HepG2 (cell line): ENCODE results near the gene TIMM44. TPM values are rescaled to one million over a fixed set of nuclear protein-coding genes. Genes with fewer than 3 reads are reported as not detected.
A peak's percentile ranks its signal among the peaks of the same experiment; 100 is the strongest.

Source experiments
- ATAC-seq: fragments of 200-7000 bp; cut with Tn5 transposase; 3 replicates; pipeline ENCODE4 v1.9.1; 2020; ENCODE audit warnings: mild to moderate bottlenecking, moderate library complexity
- BruUV-seq: library from RNA; stranded (reverse); fragments of 400-500 nt; replicated peaks from 2 replicates; lab custom pipeline; 2021; lab: Mats Ljungman, UMichigan
- CTCF ChIA-PET: fragments of 300-600 bp; formaldehyde crosslinking; extraction: SDS; loops from one replicate; lab custom pipeline; 2021; ENCODE audit warnings: low total read pairs, inconsistent platforms, low intra/inter-chr PET ratio; lab: Yijun Ruan, JAX
- POLR2A ChIA-PET: fragments of 350-600 bp; sonication (Branson Sonifier 250); formaldehyde crosslinking; loops from one replicate; lab custom pipeline; 2020; ENCODE audit warnings: antibody characterized with exemption, inconsistent platforms; lab: Yijun Ruan, JAX
- DNase-seq: peaks from one replicate; pipeline ENCODE4 v3.0.0-alpha.2; 2015; ENCODE audit warnings: low spot score
- FAIRE-seq: peaks from 3 replicates; lab custom pipeline; 2011; peaks lifted over from hg19 to GRCh38; lab: Jason Lieb, UNC
- H2AFZ ChIP-seq: one replicate; pipeline ENCODE4 v1.6.1; 2011; ENCODE audit warnings: low read length, inconsistent platforms
- H3K27ac ChIP-seq: fragments of 300-600 bp; 3 replicates; pipeline ENCODE4 v1.8.0; 2011; ENCODE audit warnings: mixed run types, mild to moderate bottlenecking, mixed read lengths, low read length, inconsistent platforms; ENCODE audit not compliant: insufficient read depth; ENCODE audit errors: extremely low read length
- H3K27me3 ChIP-seq, 2 experiments: fragments of 200-600 bp in 1 of 2; 2 replicates in 1 of 2; 3 replicates in 1 of 2; pipeline versions ENCODE4 v1.6.0 to v1.8.0; 2011; ENCODE audit warnings: low read length in 2 of 2, mild to moderate bottlenecking in 2 of 2, moderate library complexity in 2 of 2, inconsistent platforms in 1 of 2; ENCODE audit not compliant: insufficient read depth in 2 of 2, control insufficient read depth in 1 of 2
- H3K36me3 ChIP-seq, 2 experiments: fragments of 200-600 bp in 1 of 2; replicated peaks in 1 of 2; 2 replicates in 1 of 2; 3 replicates in 1 of 2; pipeline versions ENCODE4 v1.5.1 to v1.8.0; 2011; ENCODE audit warnings: low read length in 2 of 2, inconsistent platforms in 1 of 2; ENCODE audit not compliant: insufficient read depth in 2 of 2, control insufficient read depth in 1 of 2
- H3K4me1 ChIP-seq: 2 replicates; pipeline ENCODE4 v1.5.1; 2012; ENCODE audit warnings: low read length, inconsistent platforms; ENCODE audit not compliant: insufficient read depth
- H3K4me2 ChIP-seq: 2 replicates; pipeline ENCODE4 v1.6.0; 2011; ENCODE audit warnings: low read depth, low read length, inconsistent platforms
- H3K4me3 ChIP-seq, 3 experiments: fragments of 200-600 bp in 1 of 3; sonication (generic), shearing (Covaris generic) in 1 of 3; replicated peaks in 1 of 3; 2 replicates each; pipeline ENCODE4 v1.5.1; 2011 to 2016; ENCODE audit warnings: low read length in 3 of 3, inconsistent platforms in 2 of 3, low read depth in 2 of 3, mild to moderate bottlenecking in 2 of 3, control low read depth in 1 of 3, mixed read lengths in 1 of 3; ENCODE audit not compliant: insufficient read depth in 1 of 3
- H3K79me2 ChIP-seq: one replicate; pipeline ENCODE4 v1.6.1; 2011; ENCODE audit warnings: low read length, inconsistent platforms; ENCODE audit not compliant: insufficient read depth
- H3K9ac ChIP-seq: 2 replicates; pipeline ENCODE4 v1.6.0; 2011; ENCODE audit warnings: mild to moderate bottlenecking, low read depth, low read length, inconsistent platforms; ENCODE audit not compliant: insufficient read depth
- H3K9me3 ChIP-seq: 2 replicates; pipeline ENCODE4 v1.5.1; 2012; ENCODE audit warnings: mild to moderate bottlenecking, low read length
- H4K20me1 ChIP-seq: 2 replicates; pipeline ENCODE4 v1.6.0; 2011; ENCODE audit warnings: inconsistent platforms, mild to moderate bottlenecking, low read length, moderate library complexity; ENCODE audit not compliant: insufficient read depth
- AGO2 ChIP-seq: fragments of 200-400 bp; formaldehyde crosslinking; optimal IDR thresholded peaks from 2 replicates; pipeline ENCODE3; 2017; ENCODE audit warnings: mild to moderate bottlenecking, low read depth, low read length, moderate library complexity
- CBFB ChIP-seq: sonication (generic); formaldehyde crosslinking; IDR thresholded peaks from 2 replicates; pipeline ENCODE4 v1.4.0; 2020; ENCODE audit warnings: missing genetic modification reagents
- PRPF4 ChIP-seq: fragments of 200-400 bp; formaldehyde crosslinking; IDR thresholded peaks from 2 replicates; pipeline ENCODE4 v1.6.1; 2016; ENCODE audit warnings: low read length, low read depth; ENCODE audit not compliant: poor library complexity, severe bottlenecking
- RBFOX2 ChIP-seq: fragments of 200-400 bp; formaldehyde crosslinking; IDR thresholded peaks from 2 replicates; pipeline ENCODE4 v1.6.1; 2017; ENCODE audit warnings: low read depth, mild to moderate bottlenecking, low read length
- SIX1 ChIP-seq: sonication (generic); formaldehyde crosslinking; IDR thresholded peaks from 2 replicates; pipeline ENCODE4 v1.4.0; 2020; ENCODE audit warnings: missing genetic modification reagents, borderline replicate concordance
- ZBTB38 ChIP-seq: sonication (generic); formaldehyde crosslinking; IDR thresholded peaks from 2 replicates; pipeline ENCODE4 v1.5.1; 2020; ENCODE audit warnings: mild to moderate bottlenecking, missing genetic modification reagents
- ZNF678 ChIP-seq: sonication (generic); formaldehyde crosslinking; IDR thresholded peaks from 2 replicates; pipeline ENCODE4 v1.4.0; 2020; ENCODE audit warnings: mild to moderate bottlenecking, missing genetic modification reagents
- WGBS: methylation state at CpG from one replicate; pipeline ENCODE4 v1.1.6; 2017; ENCODE audit warnings: low lambda C conversion rate; 5-methylcytosine and 5-hydroxymethylcytosine counted together
- in situ Hi-C: cut with HindIII; loops from 2 replicates; pipeline ENCODE4 v1.10.0; 2017; ENCODE audit warnings: low pct_unique_long_range_greater_than_20kb; ENCODE audit not compliant: extremely low pct_ligation_motif_present
- intact Hi-C: fragments of 100-400 bp; cut with micrococcal nuclease; formaldehyde crosslinking; loops from one replicate; pipeline ENCODE4 v1.10.0; 2022; ENCODE audit not compliant: unreplicated experiment
- polyA plus RNA-seq, 8 experiments: library from polyadenylated mRNA; depleted of rRNA in 3 of 8; stranded (reverse) in 7 of 8; unstranded in 1 of 8; fragments of >200 nt; fragmentation: Illumina TruSeq in 4 of 8; extraction: Trizol in 4 of 8; gene quantifications; 2 replicates each; pipeline versions ENCODE4 v1.2.1 to v1.2.3, GENCODE V29; 2011 to 2016; ENCODE audit warnings: low read depth in 4 of 8, missing spikeins in 1 of 8, mixed read lengths in 1 of 8; ENCODE audit not compliant: insufficient read depth in 1 of 8
- total RNA-seq, 5 experiments: library from RNA; depleted of rRNA; stranded (reverse); fragments of >200 nt; fragmentation: Illumina TruSeq; extraction: Trizol; gene quantifications; 2 replicates each; pipeline ENCODE4 v1.2.3, GENCODE V29; 2016; ENCODE audit warnings: low read depth in 1 of 5
- TF ChIP-seq, protein P1 (sequence below): sonication (generic); formaldehyde crosslinking; IDR thresholded peaks from 2 replicates; pipeline ENCODE4 v1.4.0; 2020; ENCODE audit warnings: low read depth, mild to moderate bottlenecking, missing genetic modification reagents

The TIMM44 gene
- total and polyA plus RNA-seq, 2 of the 13 experiments (the other 11 are each of a cell fraction or from before 2014, with no cell fraction given), result 42.9 to 72.6 TPM

DNA sequence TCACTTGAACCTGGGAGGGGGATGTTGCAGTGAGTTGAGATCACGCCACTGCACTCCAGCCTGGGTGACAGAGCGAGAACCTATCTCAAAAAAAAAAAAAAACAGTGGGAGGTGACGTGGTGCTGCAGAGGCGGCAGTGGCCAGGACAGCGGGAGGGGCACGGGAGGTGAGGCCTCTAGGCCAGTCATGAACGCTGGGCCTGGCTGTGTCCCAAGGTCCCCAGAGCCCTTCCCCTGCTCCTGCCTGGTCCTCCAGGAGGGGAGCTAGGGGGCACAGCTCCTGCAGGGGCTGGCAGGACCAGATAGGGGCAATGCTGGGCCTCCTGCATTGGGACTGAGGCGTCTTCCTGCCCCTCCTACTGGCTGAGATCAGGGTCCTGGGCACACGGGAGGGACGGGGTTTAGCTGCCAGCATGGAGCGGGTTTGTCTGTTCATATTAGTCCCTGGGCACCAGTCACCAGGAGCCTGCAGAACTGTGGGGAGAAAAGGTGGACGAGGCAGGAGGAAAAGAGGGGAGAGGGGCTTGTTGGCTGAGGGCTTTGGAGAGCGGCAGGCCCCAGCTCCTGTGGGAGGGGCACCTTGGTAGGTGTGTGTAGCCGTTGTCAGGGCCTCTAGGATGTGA, 35.3 kb downstream of the TIMM44 start (continued):
- TF ChIP-seq, protein P1, sequence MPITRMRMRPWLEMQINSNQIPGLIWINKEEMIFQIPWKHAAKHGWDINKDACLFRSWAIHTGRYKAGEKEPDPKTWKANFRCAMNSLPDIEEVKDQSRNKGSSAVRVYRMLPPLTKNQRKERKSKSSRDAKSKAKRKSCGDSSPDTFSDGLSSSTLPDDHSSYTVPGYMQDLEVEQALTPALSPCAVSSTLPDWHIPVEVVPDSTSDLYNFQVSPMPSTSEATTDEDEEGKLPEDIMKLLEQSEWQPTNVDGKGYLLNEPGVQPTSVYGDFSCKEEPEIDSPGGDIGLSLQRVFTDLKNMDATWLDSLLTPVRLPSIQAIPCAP (CRISPR knock-in tag), result no peak
- no peak for TF ChIP-seq PRPF4
- TF ChIP-seq ZNF678 (CRISPR knock-in tag), result no peak
- no peak for TF ChIP-seq CBFB (CRISPR knock-in tag)
- no peak for TF ChIP-seq SIX1 (CRISPR knock-in tag)

- ChIA-PET POLR2A (interaction anchor here (1.0 to 3.4 kb wide), 4 partner anchors 8 to 39 kb away, joined by 3 to 24 read pairs (median 3); partner anchors contain the start of gene SNAPC2), CTCF (no interaction called here)
- intact Hi-C loops (no loop called here), in situ Hi-C loops (no loop called here)
- Histone ChIP-seq H3K36me3 (peaks cover 4 to 28% of the 10 kb centered on the region in 2 experiments; a peak in 4 of 5 replicates), H4K20me1 (peaks cover 13% of the 10 kb centered on the region; the same call in 1 of the 2 replicates), H3K4me1 (peaks cover 29% of the 10 kb centered on the region), H2AFZ (no peak overlapping the region), H3K27me3 (no peaks in the 10 kb centered on the region; a peak in 1 of 5 replicates), H3K4me2 (no peak overlapping the region), H3K4me3 (no peak overlapping the region), H3K79me2 (peaks cover 27% of the 10 kb centered on the region), H3K27ac (no peak overlapping the region), H3K9me3 (no peaks in the 10 kb centered on the region), H3K9ac (no peak overlapping the region)
- no peak for ATAC-seq
- no peak for FAIRE-seq
- BruUV-seq, result no TSS peak
- DNase-seq, result no peak
- peak; percentile 43; the same call in 1 of the 2 replicates for TF ChIP-seq RBFOX2
- no peak for TF ChIP-seq ZBTB38 (CRISPR knock-in tag)
- peak; percentile 1 for TF ChIP-seq AGO2
- WGBS, result 98% methylated on average over 11 of the region's 11 CpGs
Observed at GRCh38 chr19:7907544-7907943, 35.9 kb downstream of the TIMM44 start.
